ENCODE measurements around the gene OPA1. TPM values are rescaled to one million over a fixed set of nuclear protein-coding genes. Genes with fewer than 3 reads are reported as not detected.

The OPA1 gene
- total RNA-seq (ENCODE audit: unreplicated experiment) = 67.2 TPM
- long read RNA-seq, full-length matches to known transcripts = 4 of 12 reads
- long read RNA-seq, partial matches to known transcripts = 0 of 12 reads
- long read RNA-seq, other reads (novel, unspliced or antisense) = 8 of 12 reads

- Mint-ChIP-seq H3K27ac (ENCODE audit: unreplicated experiment) (peak within 1 kb of the TSS; percentile 96), H3K27me3 (ENCODE audit: unreplicated experiment) (peaks cover 5% of the 10 kb centered on the region), H3K4me1 (ENCODE audit: unreplicated experiment) (peaks cover 21% of the 10 kb centered on the region), H3K9me3 (ENCODE audit: unreplicated experiment) (no peaks in the 10 kb centered on the region), H3K36me3 (ENCODE audit: low read depth, unreplicated experiment) (peaks cover 6% of the 10 kb centered on the region), H3K4me3 (ENCODE audit: unreplicated experiment) (peak within 1 kb of the TSS; percentile 100)
- DNase-seq (ENCODE audit: low spot score) = peak; percentile 97
- TF ChIP-seq CTCF (IDR thresholded peaks at IDR 0.05; ENCODE audit: unreplicated experiment) = no peak
Observed at GRCh38 chr3:193592841-193593667, at the start of gene OPA1. OPA1 (plus strand) TSS chr3:193593208; CDS start chr3:193593378, 170 bp downstream.

GRCh38 chr3:193544289-193544688 is 48.7 kb upstream of the OPA1 start:
- Mint-ChIP-seq H3K4me3 (ENCODE audit: unreplicated experiment) (no peak overlapping the region), H3K27me3 (ENCODE audit: unreplicated experiment) (peaks cover 1% of the 10 kb centered on the region), H3K4me1 (ENCODE audit: unreplicated experiment) (no peaks in the 10 kb centered on the region), H3K9me3 (ENCODE audit: unreplicated experiment) (peaks cover 5% of the 10 kb centered on the region), H3K36me3 (ENCODE audit: low read depth, unreplicated experiment) (no peaks in the 10 kb centered on the region), H3K27ac (ENCODE audit: unreplicated experiment) (no peak overlapping the region)
- no peak for DNase-seq (ENCODE audit: low spot score)
- TF ChIP-seq CTCF (IDR thresholded peaks at IDR 0.05; ENCODE audit: unreplicated experiment) = no peak

GRCh38 chr3:193545304-193545703 is 47.7 kb upstream of the OPA1 start:
- H3K27me3 Mint-ChIP-seq (ENCODE audit: unreplicated experiment) = peaks cover 1% of the 10 kb centered on the region
- no peak for TF ChIP-seq CTCF (IDR thresholded peaks at IDR 0.05; ENCODE audit: unreplicated experiment)
- no peak overlapping the region for H3K4me3 Mint-ChIP-seq (ENCODE audit: unreplicated experiment)
- H3K36me3 Mint-ChIP-seq (ENCODE audit: low read depth, unreplicated experiment) = no peaks in the 10 kb centered on the region
- no peak for DNase-seq (ENCODE audit: low spot score)
- H3K9me3 Mint-ChIP-seq (ENCODE audit: unreplicated experiment) = peaks cover 5% of the 10 kb centered on the region
- no peaks in the 10 kb centered on the region for H3K4me1 Mint-ChIP-seq (ENCODE audit: unreplicated experiment)
- no peak overlapping the region for H3K27ac Mint-ChIP-seq (ENCODE audit: unreplicated experiment)

GRCh38 chr3:193546129-193546528 is 46.9 kb upstream of the OPA1 start:
- no peak for DNase-seq (ENCODE audit: low spot score)
- Mint-ChIP-seq H3K27ac (ENCODE audit: unreplicated experiment) (no peak overlapping the region), H3K27me3 (ENCODE audit: unreplicated experiment) (peaks cover 1% of the 10 kb centered on the region), H3K9me3 (ENCODE audit: unreplicated experiment) (peaks cover 5% of the 10 kb centered on the region), H3K36me3 (ENCODE audit: low read depth, unreplicated experiment) (no peaks in the 10 kb centered on the region), H3K4me1 (ENCODE audit: unreplicated experiment) (no peaks in the 10 kb centered on the region), H3K4me3 (ENCODE audit: unreplicated experiment) (no peak overlapping the region)
- no peak for TF ChIP-seq CTCF (IDR thresholded peaks at IDR 0.05; ENCODE audit: unreplicated experiment)

GRCh38 chr3:193548406-193548805 is 44.6 kb upstream of the OPA1 start:
- Mint-ChIP-seq H3K27me3 (ENCODE audit: unreplicated experiment) (peaks cover under 1% of the 10 kb centered on the region), H3K36me3 (ENCODE audit: low read depth, unreplicated experiment) (no peaks in the 10 kb centered on the region), H3K4me1 (ENCODE audit: unreplicated experiment) (no peaks in the 10 kb centered on the region), H3K9me3 (ENCODE audit: unreplicated experiment) (peaks cover 5% of the 10 kb centered on the region), H3K4me3 (ENCODE audit: unreplicated experiment) (no peak overlapping the region), H3K27ac (ENCODE audit: unreplicated experiment) (no peak overlapping the region)
- no peak for DNase-seq (ENCODE audit: low spot score)
- no peak for TF ChIP-seq CTCF (IDR thresholded peaks at IDR 0.05; ENCODE audit: unreplicated experiment)
